Thoracic aorta (tissue), 2 donors: ENCODE measurements around the gene AIFM1. TPM values are rescaled to one million over a fixed set of nuclear protein-coding genes. Genes with fewer than 3 reads are reported as not detected.

ENCODE experiments used
- ATAC-seq: fragments of 150-250 bp; one replicate; pipeline ENCODE4 v1.8.0; 2017; ENCODE audit warnings: low read depth; ENCODE audit not compliant: insufficient number of reproducible peaks, low FRiP score
- DNase-seq: peaks from one replicate; pipeline ENCODE4 v3.0.0-alpha.2; 2020; ENCODE audit warnings: low spot score
- H3K27ac ChIP-seq, 2 donors: fragments of 200-600 bp; sonication (generic); 1 replicate in 1 of 2; 2 replicates in 1 of 2; pipeline ENCODE4 v1.5.1; 2016; ENCODE audit warnings: mild to moderate bottlenecking in 2 of 2, moderate library complexity in 2 of 2
- H3K27me3 ChIP-seq: fragments of 200-600 bp; sonication (generic); replicated peaks from 2 replicates; pipeline ENCODE4 v1.6.0; 2016; ENCODE audit warnings: mild to moderate bottlenecking; ENCODE audit not compliant: insufficient read depth
- H3K36me3 ChIP-seq: fragments of 200-600 bp; sonication (generic); one replicate; pipeline ENCODE4 v1.5.1; 2016
- H3K4me1 ChIP-seq, 2 donors: fragments of 200-600 bp; sonication (generic); 1 replicate in 1 of 2; 2 replicates in 1 of 2; pipeline versions ENCODE4 v1.5.1 to v1.6.0; 2016; ENCODE audit warnings: low read depth in 2 of 2, mild to moderate bottlenecking in 1 of 2; ENCODE audit not compliant: control insufficient read depth in 1 of 2
- H3K4me3 ChIP-seq: fragments of 200-600 bp; sonication (generic); 2 replicates; pipeline ENCODE4 v1.5.1; 2016; ENCODE audit warnings: mild to moderate bottlenecking
- H3K9me3 ChIP-seq: fragments of 200-600 bp; sonication (generic); 2 replicates; pipeline ENCODE4 v1.5.1; 2016
- CTCF ChIP-seq: fragments of 200-600 bp; sonication (generic); IDR thresholded peaks from one replicate; pipeline ENCODE4 v1.5.1; 2019; ENCODE audit warnings: antibody characterized with exemption
- total RNA-seq, 2 donors: library from RNA; depleted of rRNA; stranded (reverse); fragments of >200 nt; gene quantifications; one replicate each; pipeline versions ENCODE4 v1.1.0 to v1.2.3, GENCODE V29; 2016

AIFM1 gene
- 10 to 100 TPM; 11.4 to 13.6 TPM for total RNA-seq

DNA sequence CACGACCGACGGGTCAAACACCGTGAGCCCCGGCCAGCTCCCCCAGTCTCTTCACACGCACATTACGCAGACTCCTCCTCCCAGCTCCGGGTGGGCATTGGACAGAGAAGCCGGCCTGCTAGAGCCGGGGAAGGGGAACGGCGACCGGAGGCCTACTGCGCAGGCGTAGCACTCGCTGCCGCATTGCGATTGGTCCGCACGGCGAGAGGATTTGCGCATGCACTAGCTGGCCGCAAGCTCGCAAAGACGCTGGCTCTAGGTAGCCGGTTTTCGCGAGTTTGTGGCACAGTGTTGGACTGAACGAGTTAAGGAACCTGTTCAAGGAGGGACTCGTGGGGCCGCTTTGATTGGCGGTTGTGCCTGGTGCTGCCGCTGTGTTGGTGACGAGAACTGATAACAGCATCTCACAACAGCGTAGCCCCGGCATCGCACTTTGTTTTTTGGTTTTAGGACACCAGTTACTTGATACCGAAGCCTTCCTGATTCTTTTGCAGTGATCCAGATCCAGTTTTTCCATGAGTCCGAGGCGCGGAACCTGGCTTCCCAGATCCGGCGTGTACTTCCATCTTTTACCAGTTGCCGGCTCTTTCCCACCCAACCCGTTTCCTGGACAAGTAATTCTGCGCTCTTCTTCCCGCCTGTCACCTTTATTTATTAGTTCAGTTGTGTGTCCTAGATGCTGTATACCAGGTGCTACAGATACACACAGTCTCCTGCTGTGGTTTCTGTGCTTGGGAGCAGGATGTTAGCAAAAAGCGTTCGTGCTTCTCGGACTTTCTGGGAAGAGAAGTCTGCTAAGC is at the start of gene AIFM1:
AIFM1 (minus strand) TSS at position 139 of the 800 bp plus-strand sequence. CDS start 185 bp downstream, outside the sequence.
- Histone ChIP-seq H3K27me3 (no peaks in the 10 kb centered on the region), H3K4me3 (peak within 1 kb of the TSS; percentile 82), H3K9me3 (no peaks in the 10 kb centered on the region), H3K27ac (peak within 1 kb of the TSS; percentile 87 to 90), H3K4me1 (peaks cover 0 to 16% of the 10 kb centered on the region in 2 donors), H3K36me3 (no peaks in the 10 kb centered on the region)
- peak; percentile 62 for DNase-seq
- ATAC-seq: peak; percentile 92
- peak; percentile 21 for TF ChIP-seq CTCF

GRCh38 chrX:130213376-130213775 is 47.7 kb upstream of the AIFM1 start:
- no peak for TF ChIP-seq CTCF
- no peak for DNase-seq
- Histone ChIP-seq H3K27ac (no peak overlapping the region), H3K36me3 (no peaks in the 10 kb centered on the region), H3K27me3 (no peaks in the 10 kb centered on the region), H3K4me1 (no peaks in the 10 kb centered on the region), H3K9me3 (no peaks in the 10 kb centered on the region), H3K4me3 (no peak overlapping the region)
- ATAC-seq: no peak

- Histone ChIP-seq H3K9me3 (no peaks in the 10 kb centered on the region), H3K4me3 (no peak overlapping the region), H3K27ac (no peak overlapping the region), H3K36me3 (no peaks in the 10 kb centered on the region), H3K27me3 (no peaks in the 10 kb centered on the region), H3K4me1 (no peaks in the 10 kb centered on the region)
- DNase-seq (no peak), ATAC-seq (no peak)
- no peak for TF ChIP-seq CTCF
Measured at GRCh38 chrX:130212371-130212770, 46.7 kb upstream of the AIFM1 start.

GRCh38 chrX:130211415-130212186 is 46.0 kb upstream of the AIFM1 start:
- H3K4me3 ChIP-seq: no peak overlapping the region
- ATAC-seq: no peak
- no peaks in the 10 kb centered on the region for H3K36me3 ChIP-seq
- no peak for DNase-seq
- no peaks in the 10 kb centered on the region for H3K9me3 ChIP-seq
- no peak for TF ChIP-seq CTCF
- H3K4me1 ChIP-seq: no peaks in the 10 kb centered on the region
- H3K27me3 ChIP-seq: no peaks in the 10 kb centered on the region
- H3K27ac ChIP-seq: no peak overlapping the region

- no peak for TF ChIP-seq CTCF
- H3K27me3 ChIP-seq: no peaks in the 10 kb centered on the region
- H3K27ac ChIP-seq: no peak overlapping the region
- no peak for ATAC-seq
- DNase-seq: no peak
- H3K4me1 ChIP-seq: no peaks in the 10 kb centered on the region
- H3K9me3 ChIP-seq: no peaks in the 10 kb centered on the region
- H3K4me3 ChIP-seq: no peak overlapping the region
- H3K36me3 ChIP-seq: no peaks in the 10 kb centered on the region
Measured at GRCh38 chrX:130204647-130205046, 39.0 kb upstream of the AIFM1 start.
